Measurements from ENCODE around the gene ACVR2B.

Gene ACVR2B

DNA sequence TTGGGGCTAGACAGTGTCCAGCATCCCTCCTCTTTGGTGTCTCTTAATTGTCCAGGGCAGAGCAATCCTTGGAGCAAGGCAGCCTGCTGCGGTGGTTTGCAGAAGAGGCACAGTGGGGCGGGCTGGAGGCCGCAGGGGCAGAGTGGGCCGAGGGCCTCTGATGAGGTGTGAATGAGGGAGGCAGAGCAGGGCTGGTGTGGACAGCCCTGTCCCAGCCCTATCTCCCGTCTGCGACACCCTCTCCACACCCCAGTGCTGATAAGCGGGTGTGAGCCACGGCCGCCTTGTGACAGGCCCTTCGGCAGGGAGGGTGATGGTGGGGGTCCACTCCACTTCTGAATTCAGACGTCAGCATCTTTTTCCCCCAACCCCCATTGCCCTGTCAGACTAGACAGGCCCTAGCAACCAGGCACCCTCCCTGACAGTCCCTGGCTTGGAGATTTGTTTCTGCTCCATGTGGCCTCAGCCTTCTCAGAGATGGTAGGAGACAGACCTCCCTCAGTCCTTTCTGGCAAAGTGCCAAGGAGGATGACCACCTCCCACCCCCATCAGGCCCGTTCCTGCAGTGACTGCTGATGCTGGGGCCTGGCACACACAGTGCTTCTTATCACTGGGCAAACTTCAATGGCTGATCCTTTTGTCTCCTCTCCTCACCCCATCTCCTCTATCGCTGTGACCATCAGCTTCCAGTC lies 79.7 kb downstream of the ACVR2B start:
- DNase-seq (ENCODE audit: low read depth): no peak

DNA sequence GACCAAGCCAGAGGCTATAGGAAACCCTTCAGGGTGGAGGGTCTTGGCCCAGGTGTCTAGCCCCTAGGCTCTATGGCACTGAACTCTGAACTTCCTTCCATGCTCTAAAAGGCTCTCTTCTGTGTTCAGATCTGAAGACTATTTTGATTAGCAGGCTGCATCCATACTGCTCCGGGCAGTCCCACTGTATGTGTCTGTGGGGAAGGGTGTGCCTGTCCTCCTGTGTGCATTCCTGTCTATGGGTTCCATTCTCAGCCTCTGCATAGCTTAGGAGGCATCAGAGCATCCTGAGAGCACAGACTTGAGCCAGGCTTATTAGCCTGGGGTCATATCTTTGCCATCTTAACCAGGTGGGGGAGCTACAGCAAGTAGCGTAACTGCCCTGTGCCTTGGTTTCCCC lies 80.5 kb downstream of the ACVR2B start:
- DNase-seq (ENCODE audit: low read depth): no peak

DNA sequence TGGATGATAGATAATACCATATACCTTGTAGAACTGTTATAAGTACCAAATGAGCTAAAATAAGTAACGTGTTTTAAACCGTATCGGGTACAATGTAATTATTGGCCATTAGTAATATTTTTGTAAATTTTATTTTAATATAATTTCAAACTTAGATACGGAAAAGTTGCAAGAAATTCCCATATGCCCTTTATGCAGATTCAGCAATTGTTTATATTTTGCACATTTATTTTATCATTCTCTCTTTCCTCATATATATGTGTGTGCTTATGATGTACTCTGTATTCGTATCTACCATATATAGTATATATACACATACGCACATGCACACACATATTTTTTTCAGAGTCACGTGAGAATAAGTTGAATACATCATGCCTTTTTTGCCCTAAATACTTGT lies 80.9 kb downstream of the ACVR2B start:
- no peak for DNase-seq (ENCODE audit: low read depth)

DNA sequence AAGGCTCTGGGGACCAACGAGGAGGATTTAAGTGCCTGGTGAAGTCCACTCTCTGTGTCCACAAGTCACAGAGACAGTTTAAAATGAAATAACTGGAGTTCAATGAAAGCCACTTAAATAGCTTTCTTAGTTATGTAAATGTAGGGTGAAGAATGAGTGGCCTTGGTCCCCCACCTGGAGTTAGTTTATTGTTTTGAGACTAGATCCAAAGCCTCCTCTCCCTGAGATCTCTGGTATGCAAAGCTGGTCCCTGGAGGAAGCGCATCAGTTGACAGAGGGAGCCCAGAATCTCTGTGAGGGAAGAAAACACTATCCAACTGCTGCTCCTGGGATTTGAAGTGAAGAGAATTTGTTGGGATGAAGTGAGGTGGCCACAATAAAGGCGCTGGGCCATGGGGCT lies 83.0 kb downstream of the ACVR2B start:
- no peak for DNase-seq (ENCODE audit: low read depth)

DNA sequence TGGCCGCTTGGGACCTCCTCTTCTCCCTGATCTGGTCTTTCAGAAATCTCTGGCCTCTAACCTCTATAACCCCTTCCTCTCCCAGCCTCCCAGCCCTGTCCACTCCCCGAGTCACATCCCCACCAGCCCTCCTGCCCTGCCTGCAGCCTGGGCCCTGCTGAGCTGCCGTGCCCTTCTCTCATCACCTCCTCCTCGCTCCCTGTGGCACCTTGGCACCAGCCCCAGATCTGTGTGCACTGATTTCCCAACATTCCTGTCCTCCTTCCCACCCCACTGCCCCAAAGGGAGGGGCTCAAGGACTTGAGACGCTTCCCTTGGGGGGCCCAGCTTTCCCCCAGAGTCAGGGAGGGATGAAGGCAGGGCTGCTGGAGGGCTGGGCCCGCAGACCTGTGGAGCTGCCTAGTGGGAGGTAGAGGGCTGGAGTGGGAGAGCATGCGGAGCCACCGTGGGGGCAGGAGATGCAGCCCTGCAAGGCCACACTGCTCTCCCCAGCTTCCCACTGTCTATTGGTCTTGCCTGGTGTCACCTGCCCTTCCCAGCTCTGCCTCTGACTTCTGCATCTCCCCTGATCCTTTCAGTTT lies 85.2 kb downstream of the ACVR2B start:
- DNase-seq (ENCODE audit: low read depth): no peak

DNA sequence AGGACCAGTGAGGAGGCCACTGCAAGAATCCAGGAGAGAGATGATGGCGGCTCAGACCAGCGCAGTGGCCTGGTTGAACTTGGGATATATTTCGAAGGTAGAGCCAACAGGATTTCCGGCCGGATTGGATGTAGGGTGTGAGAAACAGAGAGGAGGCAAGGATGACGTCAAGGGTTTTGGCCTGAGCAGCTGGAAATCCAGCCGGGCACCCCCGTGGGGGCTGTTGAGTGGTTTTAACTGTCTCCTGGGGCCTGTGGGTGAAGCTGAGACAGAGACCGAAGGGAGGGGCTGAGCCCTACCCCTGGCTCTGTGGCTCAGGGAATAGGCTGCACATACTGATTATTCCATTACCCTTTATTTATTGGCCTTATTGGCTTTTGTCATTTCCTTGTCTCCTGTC lies 88.1 kb downstream of the ACVR2B start:
- DNase-seq (ENCODE audit: low read depth): no peak

Data from stimulated activated CD8-positive, alpha-beta memory T cell treated with anti-CD3 and anti-CD28 coated beads, Interleukin-4, amount 100 ng/mL, for 24 hours (primary cell).